ENCODE data around the gene FILIP1L.

GRCh38 chr3:100123112-100123511 is 8.8 kb upstream of the FILIP1L start:
- TF ChIP-seq POLR2AphosphoS5 (IDR thresholded peaks at IDR 0.05; ENCODE audit: insufficient read depth in 1 of 2, low read depth in 1 of 2) (no peak), CTCF (IDR thresholded peaks at IDR 0.05) (no peak)

Data from vagina (tissue), 2 donors.